AG09319 (cell line): ENCODE data around the gene CLDN4.
A peak's percentile ranks its signal among the peaks of the same experiment; 100 is the strongest.

Experiments used
- DNase-seq: peaks from one replicate; pipeline ENCODE4 v3.0.0-alpha.2; 2010; ENCODE audit warnings: low read depth; ENCODE audit errors: extremely low read depth
- CTCF ChIP-seq: IDR thresholded peaks from 2 replicates; pipeline ENCODE4 v1.5.1; 2011; ENCODE audit warnings: low read depth, mild to moderate bottlenecking, inconsistent platforms, low read length, moderate library complexity

CLDN4 gene

GRCh38 chr7:73872056-73872908 lies 41.5 kb downstream of the CLDN4 start:
- no peak for DNase-seq
- no peak for TF ChIP-seq CTCF

- TF ChIP-seq CTCF = no peak
- DNase-seq = no peak
Measured at GRCh38 chr7:73876361-73876760, 45.6 kb downstream of the CLDN4 start.

- no peak for DNase-seq
- no peak for TF ChIP-seq CTCF
Measured at GRCh38 chr7:73876973-73877372, 46.2 kb downstream of the CLDN4 start.

- TF ChIP-seq CTCF = no peak
- peak; percentile 59 for DNase-seq
Measured at GRCh38 chr7:73879977-73880681, 49.3 kb downstream of the CLDN4 start.

- no peak for DNase-seq
- TF ChIP-seq CTCF = no peak
Measured at GRCh38 chr7:73880755-73881328, 50.0 kb downstream of the CLDN4 start.

GRCh38 chr7:73881352-73882046 lies 50.7 kb downstream of the CLDN4 start:
- TF ChIP-seq CTCF = no peak
- no peak for DNase-seq
